Omental fat pad (tissue), 4 donors: ENCODE results near the gene PLEKHJ1. TPM values are rescaled to one million over a fixed set of nuclear protein-coding genes. Genes with fewer than 3 reads are reported as not detected.

Experiments used
- ATAC-seq: fragments of 150-250 bp; one replicate; pipeline ENCODE4 v1.9.1; 2016; ENCODE audit warnings: mild to moderate bottlenecking, moderate library complexity; ENCODE audit not compliant: low FRiP score
- DNase-seq: peaks from one replicate; pipeline ENCODE4 v3.0.0-alpha.2; 2019; ENCODE audit warnings: low spot score
- total RNA-seq, 4 donors: library from RNA; depleted of rRNA; stranded (reverse); fragments of >200 nt; gene quantifications; one replicate each; pipeline ENCODE4 v1.1.0, GENCODE V29; 2016
- TF ChIP-seq, protein P1 (sequence below), 3 donors: fragments of 450-650 bp; IDR thresholded peaks; one replicate each; pipeline ENCODE4 v1.5.1; 2016 to 2017; ENCODE audit warnings: antibody characterized with exemption in 3 of 3, mild to moderate bottlenecking in 3 of 3, moderate library complexity in 2 of 3

PLEKHJ1 gene
- total RNA-seq, 4 donors from 2014 or later = 45.0 to 67.5 (median 52.3) TPM

DNA sequence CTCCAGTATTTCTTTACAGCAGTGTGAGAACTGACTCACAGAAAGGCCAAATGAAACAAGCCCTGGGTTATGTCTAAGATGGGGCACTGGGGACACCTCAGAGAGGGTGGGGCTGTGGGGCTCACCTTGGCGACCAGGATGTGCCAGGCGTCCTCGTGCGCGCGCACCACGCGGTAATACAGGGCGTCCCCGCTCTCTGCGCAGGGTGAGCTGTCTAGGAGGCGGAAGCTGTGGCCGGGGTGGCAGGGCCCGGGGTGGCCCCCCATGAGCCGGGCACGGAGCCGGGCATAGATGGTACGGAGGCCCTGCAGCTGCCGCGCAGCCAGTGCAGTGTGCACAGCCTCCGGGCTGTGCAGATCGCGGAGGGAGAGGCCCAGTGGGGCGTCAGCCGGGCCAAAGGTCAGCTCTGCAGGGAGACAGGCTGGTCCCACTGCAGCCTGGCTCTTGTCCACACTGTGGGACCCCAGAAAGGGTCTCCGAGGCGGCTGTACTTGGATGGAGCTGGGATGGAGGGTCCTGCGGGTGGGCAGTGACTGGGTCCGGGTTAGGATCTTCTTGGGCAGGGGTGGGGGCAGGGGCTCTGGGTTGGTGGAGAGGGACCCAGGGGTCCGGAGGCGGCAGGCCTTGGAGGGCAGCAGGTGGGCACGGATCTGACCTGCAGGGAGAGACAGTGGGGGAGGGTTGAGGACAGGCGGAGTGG lies 42.5 kb upstream of the PLEKHJ1 start:
- TF ChIP-seq, protein P1, sequence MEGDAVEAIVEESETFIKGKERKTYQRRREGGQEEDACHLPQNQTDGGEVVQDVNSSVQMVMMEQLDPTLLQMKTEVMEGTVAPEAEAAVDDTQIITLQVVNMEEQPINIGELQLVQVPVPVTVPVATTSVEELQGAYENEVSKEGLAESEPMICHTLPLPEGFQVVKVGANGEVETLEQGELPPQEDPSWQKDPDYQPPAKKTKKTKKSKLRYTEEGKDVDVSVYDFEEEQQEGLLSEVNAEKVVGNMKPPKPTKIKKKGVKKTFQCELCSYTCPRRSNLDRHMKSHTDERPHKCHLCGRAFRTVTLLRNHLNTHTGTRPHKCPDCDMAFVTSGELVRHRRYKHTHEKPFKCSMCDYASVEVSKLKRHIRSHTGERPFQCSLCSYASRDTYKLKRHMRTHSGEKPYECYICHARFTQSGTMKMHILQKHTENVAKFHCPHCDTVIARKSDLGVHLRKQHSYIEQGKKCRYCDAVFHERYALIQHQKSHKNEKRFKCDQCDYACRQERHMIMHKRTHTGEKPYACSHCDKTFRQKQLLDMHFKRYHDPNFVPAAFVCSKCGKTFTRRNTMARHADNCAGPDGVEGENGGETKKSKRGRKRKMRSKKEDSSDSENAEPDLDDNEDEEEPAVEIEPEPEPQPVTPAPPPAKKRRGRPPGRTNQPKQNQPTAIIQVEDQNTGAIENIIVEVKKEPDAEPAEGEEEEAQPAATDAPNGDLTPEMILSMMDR (IDR thresholded peaks at IDR 0.05) = no peak
- ATAC-seq = no peak
- no peak for DNase-seq

DNA sequence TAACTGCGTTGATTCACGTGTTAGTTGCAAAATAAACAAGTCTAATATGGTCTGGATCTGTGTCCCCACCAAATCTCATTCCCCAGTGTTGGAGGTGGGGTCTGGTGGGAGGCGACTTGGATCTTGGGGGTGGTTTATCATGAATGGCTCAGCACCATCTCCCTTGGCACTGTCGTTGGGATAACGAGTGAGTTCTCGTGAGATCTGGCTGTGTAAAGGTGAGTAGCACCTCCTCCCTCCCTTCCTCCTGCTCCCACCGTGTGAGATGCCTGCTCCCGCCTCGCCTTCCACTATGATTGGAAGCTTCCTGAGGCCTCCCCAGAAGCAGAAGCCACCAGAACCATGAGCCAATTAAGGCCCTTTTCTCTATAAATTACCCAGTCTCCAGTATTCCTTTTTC lies 41.0 kb upstream of the PLEKHJ1 start:
- ATAC-seq (no peak), DNase-seq (no peak)
- TF ChIP-seq, protein P1 (IDR thresholded peaks at IDR 0.05) = no peak

GRCh38 chr19:2276429-2276986 lies 40.4 kb upstream of the PLEKHJ1 start:
- TF ChIP-seq, protein P1 (IDR thresholded peaks at IDR 0.05) = no peak
- ATAC-seq = no peak
- no peak for DNase-seq

DNA sequence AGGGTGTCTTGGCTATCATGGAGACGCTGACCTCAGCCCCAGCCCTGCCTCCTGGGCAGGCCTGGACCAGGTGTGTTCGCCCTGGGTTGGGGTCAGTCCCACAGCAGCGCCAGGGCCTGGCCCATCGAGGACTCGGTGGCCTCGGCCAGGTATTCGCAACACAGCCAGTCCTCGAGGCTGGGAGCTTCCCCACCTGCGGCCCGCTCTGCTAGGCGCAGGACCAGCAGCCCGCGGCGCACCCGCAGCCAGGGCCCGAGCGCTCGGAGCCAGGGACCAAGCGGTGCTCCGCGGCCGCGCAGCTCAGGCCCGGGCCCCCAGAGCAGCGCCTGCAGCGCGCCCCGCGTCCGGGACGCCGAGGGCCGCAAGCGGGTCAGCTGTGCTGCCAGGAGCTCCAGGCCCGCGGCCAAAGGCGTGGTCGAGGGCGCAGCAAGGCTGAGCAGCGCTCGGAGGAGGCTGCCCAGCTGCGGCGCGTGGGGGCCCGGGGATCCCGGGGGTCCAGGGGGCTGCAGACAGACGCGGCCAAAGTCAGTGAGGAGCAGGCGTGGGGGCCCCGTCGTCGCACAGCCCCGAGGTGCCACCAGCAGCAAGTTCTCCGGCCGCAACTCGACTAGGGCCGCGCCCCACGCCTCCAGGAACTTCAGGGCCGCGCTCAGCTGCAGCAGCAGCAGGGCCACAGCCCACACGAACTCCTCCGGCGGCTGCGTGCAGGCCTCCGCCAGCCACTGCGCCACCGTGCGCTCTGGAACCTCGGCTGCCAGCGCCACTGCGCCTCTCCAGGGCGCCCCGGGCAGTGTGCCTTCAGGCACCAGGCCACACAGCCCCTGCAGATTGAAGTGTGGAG lies 39.7 kb upstream of the PLEKHJ1 start:
- DNase-seq = no peak
- TF ChIP-seq, protein P1 (IDR thresholded peaks at IDR 0.05) = no peak
- peak; percentile 19 for ATAC-seq

DNA sequence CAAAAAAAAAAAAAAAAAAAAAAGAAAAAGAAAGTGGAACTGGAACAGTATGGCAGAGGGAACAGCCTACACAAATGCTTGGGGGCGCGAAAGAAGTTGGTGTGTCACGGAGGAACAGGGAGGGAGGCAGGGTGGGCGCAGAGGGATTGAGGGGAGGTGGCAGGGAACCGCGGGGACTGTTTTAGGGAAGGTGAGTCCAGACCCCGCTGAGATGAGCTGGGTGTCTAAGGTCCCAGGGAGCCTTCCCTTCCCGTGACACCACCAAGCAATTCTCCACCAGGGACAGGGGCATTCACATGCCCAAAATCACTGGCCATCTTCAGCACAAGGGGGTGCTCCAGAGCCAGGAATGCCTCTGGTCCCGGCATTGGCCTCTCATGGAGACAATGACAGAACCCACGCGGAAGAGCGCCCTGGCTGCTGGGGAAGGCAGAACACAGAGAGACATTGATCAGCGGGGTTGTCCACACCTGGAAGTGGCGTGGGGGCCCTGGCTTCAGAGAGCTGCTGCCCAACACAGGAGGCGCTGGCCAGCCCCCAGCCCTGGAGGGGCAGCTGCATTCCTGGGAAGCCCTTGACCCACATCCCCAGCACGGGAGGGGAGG lies 38.9 kb upstream of the PLEKHJ1 start:
- no peak for DNase-seq
- no peak for ATAC-seq
- TF ChIP-seq, protein P1 (IDR thresholded peaks at IDR 0.05) = no peak

GRCh38 chr19:2274185-2274711 lies 38.1 kb upstream of the PLEKHJ1 start:
- TF ChIP-seq, protein P1 (IDR thresholded peaks at IDR 0.05) = no peak
- DNase-seq (no peak), ATAC-seq (no peak)
